ENCODE measurements around the gene WDR31.

The WDR31 gene

GRCh38 chr9:113290052-113290607 lies 49.9 kb downstream of the WDR31 start:
- no peak for DNase-seq

DNA sequence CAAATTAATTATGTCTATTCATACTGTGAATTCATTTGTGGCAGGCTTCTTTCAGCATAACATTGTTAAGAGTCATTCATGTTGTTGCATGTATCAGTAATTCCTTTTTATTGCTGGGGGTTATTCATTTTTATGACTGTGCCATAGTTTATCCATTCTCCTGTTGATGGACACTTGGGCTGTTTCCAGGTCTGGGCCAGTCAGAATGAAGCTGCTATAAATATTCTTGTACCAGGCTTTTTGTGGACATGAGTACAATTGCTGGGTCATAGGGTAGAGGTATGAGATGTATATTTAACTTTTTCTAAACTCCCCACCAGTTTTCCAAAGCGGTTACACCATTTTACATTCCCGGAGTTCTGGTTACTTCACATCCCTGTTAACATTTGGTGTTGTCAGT lies 51.0 kb downstream of the WDR31 start:
- no peak for DNase-seq

- DNase-seq, result no peak
Observed at GRCh38 chr9:113281356-113281755, 58.7 kb downstream of the WDR31 start.

DNA sequence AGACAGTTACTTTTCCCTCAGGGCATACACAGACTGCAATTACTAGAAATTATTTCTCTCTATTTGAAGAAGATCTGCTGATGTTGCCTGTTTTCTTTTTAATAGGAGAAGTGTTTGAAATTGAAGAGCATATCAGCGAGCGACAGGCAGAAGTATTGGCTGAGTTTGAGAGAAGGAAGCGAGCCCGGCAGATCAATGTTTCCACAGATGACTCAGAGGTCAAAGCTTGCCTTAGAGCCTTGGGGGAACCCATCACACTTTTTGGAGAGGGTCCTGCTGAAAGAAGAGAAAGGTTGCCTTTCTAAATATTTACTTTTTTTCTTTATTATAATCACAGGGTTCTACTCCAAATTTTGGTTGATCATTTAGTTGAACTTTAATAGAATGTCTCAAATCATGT lies 61.2 kb downstream of the WDR31 start:
- DNase-seq, result no peak

GRCh38 chr9:113275157-113276131 lies 64.6 kb downstream of the WDR31 start, which contains the start of the genes CDC26 and PRPF4:
Gene CDC26, minus strand, starts transcription at chr9:113275572. Its CDS starts 3,065 bp downstream, at chr9:113272507.
Gene PRPF4, plus strand, starts transcription at chr9:113275658. Its CDS starts 86 bp downstream, at chr9:113275744.
- peak; percentile 96 to 97 for DNase-seq

- DNase-seq, result peak in 1 of 2 donors; percentile 74
Observed at GRCh38 chr9:113274474-113275156, 65.5 kb downstream of the WDR31 start.

DNA sequence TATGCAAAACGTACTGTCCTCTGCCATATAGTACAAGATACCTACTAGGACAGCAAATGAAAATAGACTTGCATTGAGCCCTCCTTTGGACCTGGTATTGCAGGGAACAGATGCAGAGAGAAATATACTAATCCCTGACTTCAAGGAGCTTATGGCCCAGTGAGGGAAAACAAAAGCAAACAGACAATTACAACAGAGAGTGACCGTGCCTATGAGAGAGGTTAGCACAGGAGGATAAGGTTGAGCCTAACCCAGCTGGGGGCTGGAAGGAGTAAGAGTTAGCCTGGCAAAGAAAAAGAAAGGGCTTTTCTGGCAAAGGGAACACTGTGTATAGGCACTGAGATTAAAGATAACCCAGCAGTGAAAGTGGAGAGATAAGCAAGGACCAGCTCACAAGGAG lies 70.2 kb downstream of the WDR31 start:
- no peak for DNase-seq

GRCh38 chr9:113269355-113269754 lies 70.7 kb downstream of the WDR31 start:
- DNase-seq, result no peak

DNA sequence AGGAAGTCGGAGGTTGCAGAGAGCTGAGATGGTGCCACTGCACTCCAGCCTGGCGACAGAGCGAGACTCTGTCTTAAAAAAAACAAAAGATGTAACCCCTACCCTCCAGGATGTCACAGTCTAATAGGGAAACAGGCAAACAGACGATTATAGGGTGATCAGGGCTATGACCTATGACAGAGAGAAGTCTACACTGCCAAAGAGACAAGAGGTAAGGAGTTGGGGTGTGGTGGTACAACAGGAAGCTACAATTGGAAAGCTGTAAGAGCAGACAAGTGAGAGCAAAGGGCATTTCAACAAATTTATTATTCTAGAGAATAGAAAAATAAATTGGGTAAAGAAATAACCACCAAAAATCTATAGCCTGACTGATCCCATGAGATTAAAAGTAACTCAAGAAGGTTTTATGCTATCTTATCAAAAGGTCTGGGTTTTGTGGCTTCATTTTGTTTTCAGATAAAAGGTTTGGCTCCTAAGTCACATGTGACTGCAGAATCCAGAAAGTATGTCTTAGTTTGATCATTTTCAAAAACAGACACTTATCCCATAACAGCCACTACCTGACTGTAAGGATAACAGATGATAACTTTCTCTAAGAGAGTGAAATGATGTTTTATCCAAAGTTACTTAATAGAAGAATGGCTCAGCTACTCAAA lies 72.0 kb downstream of the WDR31 start:
- DNase-seq, result no peak

DNA sequence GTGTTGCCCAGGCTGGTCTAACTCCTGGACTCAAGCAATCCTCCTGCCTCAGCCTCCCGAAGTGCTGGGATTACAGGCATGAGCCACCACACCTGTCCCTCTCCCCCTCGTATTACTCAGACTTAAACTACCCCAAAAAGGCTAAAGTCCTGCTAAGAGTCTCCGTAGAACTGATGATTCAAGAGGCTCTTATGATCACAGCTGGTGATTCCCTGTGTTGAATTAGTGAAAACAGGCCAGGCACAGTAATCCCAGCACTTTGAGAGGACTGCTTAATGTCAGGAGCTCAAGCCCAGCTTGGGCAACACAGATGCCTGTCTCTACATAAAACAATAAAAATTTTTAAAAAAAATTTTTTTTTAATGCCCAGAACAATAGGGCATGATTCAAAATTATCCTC lies 73.9 kb downstream of the WDR31 start:
- DNase-seq, result no peak
